Measurements from ENCODE around the gene CASP5.
"Not testable (repeated sequence)": the region's sequence is repeated elsewhere in the genome, so short reads cannot be mapped to it uniquely, and the experiment has no call there.

The CASP5 gene

DNA sequence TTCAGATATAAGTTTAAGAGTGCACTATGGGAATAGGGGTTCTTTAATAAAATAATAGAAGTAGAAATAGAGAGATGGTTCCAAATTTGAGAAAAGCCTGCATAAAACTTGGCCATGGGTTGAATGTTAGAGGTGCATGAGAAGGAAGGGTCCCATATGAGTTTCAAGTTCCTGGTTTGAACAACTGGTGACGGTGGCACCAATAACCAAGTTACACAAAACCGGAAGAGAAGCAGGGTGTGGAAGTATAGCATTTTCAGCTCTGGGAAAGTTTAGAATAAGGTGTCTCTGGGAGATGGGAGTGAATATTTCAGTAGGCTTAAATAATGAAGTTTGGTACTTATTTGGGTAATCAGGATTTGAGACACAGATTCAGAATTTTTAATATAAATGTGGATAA lies 9.5 kb upstream of the CASP5 start:
- no peak for DNase-seq

DNA sequence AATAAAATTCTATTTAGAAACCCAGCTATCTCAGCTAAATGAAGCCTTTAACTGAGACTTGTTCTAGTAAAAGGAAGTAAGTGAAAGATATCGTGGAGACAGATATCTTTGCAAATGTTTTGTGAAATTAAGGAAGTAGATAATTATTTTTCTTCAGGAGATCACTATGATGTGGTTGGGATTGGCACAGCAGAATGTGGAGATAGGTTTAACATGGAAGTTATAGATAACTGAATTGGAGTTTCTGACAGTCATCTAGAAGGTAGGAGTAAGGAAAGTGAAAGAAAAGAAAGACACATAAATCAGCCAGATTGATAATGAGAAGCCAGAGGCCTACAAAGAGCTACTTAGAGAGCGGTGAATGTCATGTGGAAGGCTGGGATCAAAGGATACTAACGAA lies 4.7 kb upstream of the CASP5 start:
- DNase-seq: no peak

DNA sequence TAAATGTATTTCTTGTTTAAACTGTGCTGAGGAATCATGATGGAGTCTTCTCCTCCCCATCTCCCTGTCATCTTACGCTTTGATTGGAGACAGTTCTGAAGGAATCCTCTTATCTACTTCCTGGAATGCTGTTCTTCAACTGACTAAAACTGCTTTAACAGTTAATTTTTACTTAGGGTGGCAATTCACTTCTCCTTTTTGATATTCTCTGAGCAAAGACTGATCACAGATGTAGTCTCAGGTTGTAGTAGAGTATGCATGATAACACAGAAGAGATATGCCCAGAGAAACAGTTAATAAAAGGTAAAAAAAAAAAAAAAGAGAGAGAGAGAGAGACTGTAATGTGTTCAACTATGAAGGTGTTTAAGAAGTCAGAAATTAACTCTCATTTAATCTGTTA lies 1.4 kb upstream of the CASP5 start:
- no peak for DNase-seq

DNA sequence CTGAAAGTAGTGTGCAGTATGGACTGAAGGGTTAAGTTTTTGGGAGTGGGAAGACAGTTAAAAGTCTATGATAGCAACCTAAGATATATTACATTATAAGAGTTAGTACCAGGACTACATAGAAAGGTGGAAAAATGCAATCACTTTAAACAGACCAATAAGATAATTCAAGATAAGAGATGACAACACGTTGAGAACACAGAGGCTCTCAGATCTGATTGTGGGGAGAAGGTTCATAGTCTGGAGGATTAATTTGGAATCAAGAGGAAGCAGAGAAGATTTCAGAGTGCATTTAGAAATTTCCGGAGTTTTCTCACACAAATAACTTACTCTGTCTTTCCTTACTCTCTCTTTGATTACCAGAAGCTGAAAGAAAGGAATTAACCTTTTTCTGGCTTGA lies 441 bp downstream of the CASP5 start:
- no peak for DNase-seq

DNA sequence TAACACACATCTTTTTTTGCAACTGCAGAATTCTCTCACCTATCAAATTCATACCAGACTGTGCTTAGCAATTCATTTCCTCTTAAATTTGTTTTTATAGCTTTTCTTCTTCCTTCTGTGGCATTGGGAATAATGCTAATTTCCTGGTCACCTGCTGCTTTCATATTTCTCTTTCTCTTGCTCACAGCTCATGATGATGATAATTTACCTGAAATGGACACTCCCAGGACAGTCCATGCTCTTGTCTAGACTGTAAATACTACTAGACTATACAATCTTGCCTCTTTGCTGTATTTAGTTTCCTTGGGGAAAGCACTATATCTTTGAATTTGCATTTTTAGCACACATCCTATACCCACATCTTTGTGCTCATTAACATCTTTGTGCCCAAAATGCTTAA lies 15.5 kb downstream of the CASP5 start:
- no peak for DNase-seq

DNA sequence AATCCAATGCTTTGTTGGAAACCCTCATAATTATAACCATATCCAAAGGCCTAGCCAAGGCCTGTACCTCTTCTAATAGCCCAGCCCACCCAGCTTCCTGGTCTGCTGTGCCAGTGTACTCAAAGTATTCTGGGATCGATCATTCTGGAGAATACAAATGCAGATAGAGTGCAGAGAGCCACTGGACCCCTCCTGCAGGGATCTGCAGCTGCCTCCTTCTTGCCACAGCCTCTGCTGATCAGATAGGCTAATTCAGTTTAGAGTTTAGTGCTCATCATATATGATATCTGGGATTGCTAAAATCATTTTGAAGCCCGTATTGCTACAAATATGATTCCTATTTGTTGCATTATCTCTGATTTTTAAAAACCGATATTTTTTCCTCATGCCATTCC lies 17.5 kb downstream of the CASP5 start:
- DNase-seq: no peak

DNA sequence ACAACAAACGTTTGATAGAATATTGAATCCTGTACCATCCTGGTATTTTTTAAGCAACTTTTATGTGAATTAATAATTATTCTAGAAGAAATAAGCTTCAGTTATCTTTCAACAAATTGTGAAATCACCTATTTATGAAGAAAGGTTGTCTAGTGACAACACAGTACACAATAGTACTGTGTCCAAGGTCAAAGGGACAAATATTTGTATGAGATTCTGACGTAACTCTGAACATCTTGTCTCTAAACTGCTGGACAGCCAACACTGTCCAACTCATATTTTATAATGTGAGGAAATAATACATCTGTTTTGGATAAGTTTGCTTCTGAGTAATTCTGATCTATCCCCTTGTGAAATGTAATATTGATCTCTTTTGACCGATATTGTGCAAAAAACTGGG lies 18.9 kb downstream of the CASP5 start:
- no peak for DNase-seq

DNA sequence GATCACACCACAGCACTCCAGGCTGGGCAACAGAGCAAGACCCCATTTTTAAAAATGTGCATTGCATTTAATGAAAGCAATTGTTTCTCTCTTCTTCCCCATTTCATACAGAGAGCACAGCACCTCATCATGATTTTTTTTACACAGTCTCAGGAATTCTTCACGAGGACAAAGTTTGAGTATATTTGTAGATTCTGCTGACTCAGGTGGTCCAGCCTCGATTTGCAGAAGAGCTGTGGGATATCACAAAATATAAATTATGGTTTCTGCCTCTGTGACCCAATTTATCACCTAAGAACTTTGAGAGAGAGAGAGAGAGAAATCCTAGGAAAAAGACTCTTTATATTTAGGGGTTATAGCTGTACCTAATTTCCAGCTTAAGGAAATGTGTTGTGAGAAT lies 19.8 kb downstream of the CASP5 start:
- no peak for DNase-seq

DNA sequence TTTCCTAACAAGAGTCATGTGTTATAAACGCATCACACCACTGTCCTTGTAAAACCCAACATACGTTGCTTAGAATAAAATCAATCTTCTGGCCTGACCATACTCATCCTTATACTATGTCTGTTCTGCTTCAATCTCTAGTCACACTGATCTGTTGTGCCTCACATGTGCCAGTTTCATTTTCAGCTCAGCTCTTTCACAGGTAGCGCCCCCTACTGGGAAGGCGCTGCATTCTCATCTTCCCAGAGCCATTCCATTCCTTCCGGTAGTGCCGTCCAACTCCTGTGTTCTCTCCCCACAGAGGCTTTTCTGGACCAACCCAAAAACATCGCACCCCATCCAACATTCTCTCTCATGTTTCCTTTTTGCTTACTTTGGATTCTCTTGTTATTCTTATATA lies 22.2 kb downstream of the CASP5 start:
- peak; percentile 37 for DNase-seq

DNA sequence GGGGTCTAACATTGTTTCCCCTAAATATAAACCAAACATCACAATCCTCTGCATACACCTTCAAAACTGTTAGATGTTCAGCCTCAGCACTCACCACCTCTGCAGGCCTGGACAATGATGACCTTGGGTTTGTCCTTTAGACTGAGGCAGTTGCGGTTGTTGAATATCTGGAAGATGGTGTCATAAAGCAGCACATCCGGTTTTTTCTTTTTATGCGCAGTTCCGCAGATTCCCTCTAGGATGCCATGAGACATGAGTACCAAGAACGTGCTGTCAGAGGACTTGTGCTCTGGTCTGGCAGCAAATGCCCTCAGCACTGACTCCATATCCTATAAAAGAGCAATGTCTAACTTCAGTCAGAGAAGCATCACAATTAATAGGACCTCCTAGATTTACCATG lies 22.8 kb downstream of the CASP5 start:
- no peak for DNase-seq

DNA sequence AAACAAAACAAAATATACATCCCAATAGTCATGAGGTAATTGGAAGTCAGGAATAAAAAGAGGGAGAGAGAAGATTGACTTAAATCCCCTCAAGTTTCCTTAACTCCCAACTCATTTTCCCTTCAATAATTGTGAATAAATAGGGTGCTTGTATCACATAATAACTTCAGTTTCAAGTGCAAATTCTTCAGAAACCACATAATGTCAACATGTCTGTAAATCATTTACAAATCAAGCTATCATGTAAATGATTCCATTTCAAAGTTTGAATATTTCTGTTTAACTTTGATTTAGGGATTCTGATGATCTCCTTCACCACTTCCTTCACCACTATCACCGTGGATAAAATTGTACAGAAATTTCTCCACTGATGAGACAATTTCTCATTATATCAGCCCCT lies 23.2 kb downstream of the CASP5 start:
- DNase-seq: no peak

DNA sequence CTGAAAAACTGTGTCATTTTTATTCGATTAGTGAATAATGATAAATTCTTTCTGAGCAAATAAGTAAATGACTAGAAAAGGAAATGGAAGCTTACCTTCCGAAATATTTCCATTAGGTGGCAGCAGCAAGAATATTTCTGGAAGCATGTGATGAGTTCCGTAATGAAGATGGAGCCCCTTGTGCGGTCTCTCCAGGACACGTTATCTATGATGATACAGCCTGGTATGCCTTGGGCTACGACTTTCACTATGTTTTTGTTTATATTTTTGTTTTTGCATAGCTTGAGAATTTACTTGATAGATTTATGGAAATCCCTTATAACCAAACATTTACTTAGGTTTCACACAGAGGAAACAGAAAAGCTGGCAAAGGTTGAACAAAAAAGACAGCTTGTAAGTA lies 25.7 kb downstream of the CASP5 start:
- DNase-seq: no peak

DNA sequence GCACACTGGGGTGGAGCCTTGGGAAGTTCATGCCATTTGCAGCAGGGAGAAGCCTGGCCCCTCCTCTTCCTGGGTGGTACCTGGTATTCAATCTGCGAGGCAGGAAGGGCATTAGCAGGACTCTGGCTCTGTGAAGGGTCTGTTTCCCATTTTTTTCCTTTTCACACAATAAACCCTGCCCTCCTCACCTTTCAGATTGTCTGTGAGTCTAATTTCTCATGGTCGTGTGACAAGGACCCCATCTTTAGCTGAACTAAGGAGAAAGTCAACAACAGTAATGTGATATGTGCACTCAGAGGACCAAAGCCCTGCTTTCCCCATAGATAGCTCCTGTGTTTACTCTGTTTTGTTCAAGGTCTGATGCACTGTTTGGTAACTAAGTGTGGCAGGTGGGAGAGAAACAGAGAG lies 28.0 kb downstream of the CASP5 start:
- no peak for DNase-seq

DNA sequence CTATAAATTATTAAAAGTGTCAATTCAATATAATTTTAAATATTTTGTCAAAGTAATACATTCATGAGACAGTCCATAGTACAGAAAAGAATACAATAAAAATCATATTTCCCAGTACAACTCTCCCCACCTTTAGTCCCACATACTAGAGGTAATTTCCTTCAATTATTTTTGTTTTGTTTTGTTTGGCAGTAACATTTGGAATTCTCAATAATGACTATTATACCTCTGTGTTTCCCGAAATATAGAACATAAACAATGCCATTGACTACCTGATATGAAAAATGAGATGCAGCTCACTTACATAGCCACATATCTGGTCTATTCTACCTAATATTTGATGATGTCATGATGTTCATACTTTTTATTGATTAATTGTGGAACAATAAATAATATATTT lies 30.2 kb downstream of the CASP5 start:
- no peak for DNase-seq

DNA sequence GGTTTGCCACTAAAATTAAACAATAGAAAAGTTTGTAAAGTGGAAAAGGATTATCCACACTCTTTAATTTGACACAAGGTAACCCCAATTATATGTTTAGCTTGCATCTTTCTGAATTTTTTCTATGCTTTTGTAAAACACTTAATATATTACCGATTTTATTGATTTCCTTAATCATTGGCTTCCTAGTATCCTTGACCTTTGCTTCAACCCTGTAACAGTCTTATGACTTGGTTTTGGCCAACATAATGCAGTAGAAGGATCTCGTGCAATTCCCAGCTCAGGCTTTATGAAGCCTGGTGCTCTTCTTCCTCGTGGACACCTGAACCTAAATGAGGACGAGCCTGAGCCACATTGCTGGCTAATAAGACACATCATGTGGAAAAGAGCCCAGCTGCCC lies 31.0 kb downstream of the CASP5 start:
- DNase-seq: no peak

DNA sequence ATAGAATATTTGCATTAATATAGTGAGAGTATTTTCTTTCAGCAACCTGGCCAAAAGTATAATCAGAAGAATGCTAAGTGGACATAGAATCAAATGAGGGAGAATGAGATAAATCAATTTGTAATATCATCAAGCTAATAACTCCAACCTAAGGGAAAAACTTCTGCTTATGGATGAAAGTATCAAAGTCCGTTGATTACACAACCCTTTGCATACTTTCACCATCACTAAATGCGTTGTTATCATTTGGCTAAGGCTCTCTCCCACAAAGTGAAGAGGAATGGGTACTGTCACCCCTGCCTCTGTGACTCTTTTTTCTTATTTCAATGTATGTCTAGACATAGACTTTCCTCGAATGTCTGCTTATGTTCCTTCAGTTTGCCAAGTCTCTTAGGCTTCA lies 38.2 kb downstream of the CASP5 start:
- DNase-seq: no peak

DNA sequence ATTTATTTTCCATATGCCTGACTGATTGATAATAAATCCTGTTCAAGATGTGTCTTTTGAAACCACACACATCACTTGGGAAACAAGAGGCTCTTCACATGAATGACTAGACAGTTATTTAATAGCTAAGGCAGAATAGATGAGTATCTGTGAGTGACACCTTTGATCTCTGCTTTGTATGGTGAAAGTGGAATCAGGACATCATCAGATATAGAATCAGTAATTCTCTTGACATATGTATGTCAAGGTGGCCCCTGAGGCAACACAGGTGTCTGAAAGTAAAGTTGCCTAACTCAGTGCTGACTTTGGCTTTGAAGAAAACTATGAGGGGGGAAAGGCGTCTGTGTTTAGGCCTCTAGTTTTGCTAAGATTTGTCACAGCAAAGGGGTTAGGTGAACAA lies 43.1 kb downstream of the CASP5 start:
- no peak for DNase-seq

DNA sequence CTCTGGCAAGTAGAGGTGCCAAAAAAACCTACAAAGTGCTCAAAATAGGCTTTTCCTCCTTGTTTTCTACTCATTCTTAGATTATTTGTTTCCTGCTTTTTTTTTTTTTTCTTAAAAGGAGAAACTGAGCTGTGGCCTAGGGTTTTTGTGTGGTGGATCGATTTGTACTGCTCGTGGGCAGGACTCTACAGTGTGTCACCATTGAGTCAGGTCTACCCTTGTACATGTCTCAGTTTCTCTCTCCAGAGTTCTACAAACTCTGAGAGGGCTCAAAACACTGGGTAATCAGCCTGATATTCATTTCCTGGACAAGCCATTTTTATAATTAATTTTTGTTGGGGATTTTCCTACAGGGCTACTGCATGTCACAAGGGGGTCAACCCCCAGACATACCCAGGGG lies 49.4 kb downstream of the CASP5 start:
- DNase-seq: no peak

DNA sequence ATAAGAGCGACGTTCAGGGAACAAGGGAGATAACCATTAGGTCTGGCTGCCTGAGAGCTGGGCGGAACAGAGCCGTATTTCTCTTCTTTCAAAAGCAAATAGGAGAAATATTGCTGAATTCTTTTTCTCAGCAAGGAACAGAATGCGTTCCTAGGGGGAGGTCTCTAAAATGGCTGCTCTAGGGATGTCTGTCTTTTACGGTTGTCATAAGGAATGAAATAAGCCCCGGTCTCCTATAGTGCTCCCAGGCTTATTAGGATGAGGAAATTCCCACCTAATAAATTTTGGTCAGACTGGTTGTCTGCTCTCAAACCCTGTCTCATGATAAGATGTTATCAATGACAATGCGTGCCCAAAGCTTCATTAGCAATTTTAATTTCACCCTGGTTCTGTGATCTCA lies 50.0 kb downstream of the CASP5 start:
- not testable (repeated sequence) for DNase-seq

DNA sequence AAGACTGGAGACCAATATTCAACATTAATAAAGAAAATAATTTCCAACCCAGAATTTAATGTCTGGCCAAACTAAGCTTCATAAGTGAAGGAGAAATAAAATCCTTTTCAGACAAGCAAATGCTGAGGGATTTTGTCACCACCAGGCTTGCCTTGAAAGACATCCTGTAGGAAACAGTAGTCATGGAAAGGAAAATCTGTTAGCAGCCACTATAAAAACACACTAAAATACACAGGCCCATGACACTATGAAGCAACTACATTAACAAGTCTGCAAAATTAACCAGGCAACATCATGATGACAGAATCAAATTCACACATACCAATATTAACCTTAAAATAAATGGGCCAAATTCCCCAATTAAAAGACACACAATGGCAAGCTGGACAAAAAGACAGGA lies 52.2 kb downstream of the CASP5 start:
- no peak for DNase-seq

DNA sequence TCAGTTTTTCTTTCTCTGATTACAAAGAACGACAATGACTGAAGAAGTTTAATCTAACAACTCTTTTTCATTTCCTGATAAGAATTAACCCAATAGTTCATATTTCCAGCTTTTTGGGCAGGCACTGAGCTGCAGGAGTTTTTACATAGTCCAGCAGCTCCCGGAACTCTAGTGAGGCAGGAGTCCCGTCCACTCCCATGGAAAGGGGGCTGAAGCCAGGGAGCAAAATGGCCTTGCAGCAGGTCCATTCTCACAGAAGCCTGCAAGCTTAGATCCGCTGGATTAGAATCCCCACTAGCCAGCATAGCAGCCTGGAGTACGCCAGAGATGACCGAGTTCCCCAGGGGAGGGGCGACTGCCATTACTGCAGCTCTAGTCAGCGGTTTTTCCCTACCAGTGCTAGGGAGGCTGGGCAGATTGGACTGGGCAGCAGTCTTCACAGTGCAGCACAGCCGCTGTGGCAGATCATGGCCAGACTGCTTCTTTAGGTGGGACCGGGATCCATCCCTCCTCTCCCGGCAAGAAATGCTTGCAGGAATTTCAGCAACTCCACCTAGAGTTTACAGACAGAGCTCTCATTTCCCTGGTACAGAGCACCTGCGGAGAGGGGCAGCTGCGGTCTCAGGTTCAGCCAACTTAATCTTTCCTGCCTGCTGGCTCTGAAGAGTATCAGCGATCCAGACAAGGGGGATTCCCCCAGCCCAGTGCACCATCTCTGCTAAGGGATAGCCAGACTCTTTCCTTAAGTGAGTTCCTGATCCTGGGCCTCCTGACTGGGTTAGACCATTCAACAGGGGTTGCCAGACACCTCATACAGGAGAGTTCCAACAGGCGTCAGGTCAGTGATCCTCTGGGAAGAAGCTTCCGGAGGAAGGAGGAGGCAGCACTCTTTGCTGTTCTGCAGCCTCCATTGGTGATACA lies 53.9 kb downstream of the CASP5 start:
- DNase-seq: no peak

DNA sequence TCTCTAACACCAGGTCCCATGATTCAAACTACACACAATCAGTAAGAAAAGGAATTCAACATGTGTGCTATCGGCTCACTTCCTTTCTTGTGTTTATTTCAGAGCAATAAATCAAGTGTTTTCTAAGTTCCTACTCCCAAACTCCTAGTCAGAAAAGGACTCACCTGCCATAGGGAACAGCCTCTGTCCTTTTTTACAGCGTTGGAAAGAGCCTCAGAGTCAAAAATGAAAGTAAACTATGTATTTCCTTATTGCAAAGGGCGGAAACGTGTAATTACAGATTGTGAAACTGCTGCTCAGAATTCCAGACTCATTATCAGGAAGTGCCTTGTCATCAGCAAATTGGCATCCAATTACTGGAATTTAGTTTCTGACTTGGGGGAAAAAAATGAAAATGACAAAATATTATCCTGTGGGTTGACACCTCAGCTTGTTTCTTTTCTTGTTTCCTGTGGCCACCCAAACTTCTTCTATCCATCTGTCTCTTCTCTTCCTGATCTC lies 54.6 kb downstream of the CASP5 start, which contains the start of gene CASP4:
Gene CASP4, minus strand, starts transcription at position 220 of the 501 bp plus-strand sequence. Its CDS starts 49 bp downstream, at position 171.
- DNase-seq: no peak

DNA sequence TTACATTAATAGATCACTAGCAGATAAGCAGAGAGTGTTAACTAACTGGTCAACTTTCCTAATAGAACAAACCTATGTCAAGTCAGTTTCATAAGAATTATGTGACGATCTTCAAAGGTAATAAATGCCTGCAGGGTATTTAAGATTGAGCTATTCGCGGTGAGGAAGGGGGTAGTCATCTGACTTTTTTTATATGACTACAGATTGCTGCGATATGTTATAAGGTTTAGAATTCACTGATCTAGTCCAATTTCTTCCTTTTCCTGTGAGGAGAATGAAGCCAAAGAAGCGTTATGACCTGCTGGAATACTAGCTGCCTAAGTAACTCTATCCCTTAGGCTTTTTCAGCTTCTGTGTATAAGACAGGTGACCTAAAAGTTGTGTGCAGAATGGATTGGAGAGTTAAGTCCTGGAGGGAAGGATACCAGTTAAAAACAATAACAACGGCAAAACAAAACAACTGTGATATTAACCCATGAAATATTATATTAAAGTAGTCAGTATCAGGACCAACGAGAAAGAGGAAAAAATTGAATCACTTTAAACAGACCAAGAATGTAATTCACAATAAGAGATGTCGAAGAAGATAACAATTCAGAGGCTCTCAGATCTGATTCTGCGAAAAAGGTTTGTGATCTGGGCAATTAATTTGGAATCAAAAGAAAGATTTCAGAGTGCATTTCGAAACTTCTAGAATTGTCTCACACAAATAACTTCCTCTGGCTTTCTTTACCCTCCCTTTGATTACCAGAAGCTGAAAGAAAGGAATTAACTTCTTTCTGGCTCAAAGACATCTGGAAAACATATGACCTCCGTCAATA lies 55.2 kb downstream of the CASP5 start:
- DNase-seq: no peak

DNA sequence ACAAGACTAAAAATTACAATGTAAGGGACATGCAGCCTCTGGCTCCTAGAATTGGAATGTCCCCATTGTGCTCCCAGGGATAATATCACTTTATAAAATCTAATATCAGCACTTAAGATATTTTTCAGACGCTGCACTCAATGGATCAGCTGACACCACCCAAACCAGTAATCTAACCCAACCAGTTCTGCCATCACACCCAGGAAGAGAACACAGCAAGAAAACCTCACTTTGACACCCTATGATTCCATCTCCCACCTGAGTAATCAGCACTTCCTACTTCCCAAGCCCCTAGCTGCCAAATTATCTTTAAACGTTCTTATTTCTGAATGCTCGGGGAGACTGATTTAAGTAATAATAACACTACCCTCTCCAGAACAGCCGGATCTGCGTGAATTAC lies 57.2 kb downstream of the CASP5 start:
- DNase-seq: no peak

All from activated gamma-delta T cell treated with Interleukin-2 at 50 U/mL for 16 hours (primary cell).